PC-9 (cell line): ENCODE results near the gene ACMSD.

Experiments used
- EZH2 ChIP-seq: fragments of 200-600 bp; sonication (generic); IDR thresholded peaks from 2 replicates; pipeline ENCODE4 v1.8.0; 2017; ENCODE audit warnings: antibody characterized with exemption, low read depth
- TF ChIP-seq, protein P1 (sequence below): fragments of 200-600 bp; sonication (generic); conservative IDR thresholded peaks from 2 replicates; pipeline ENCODE4 v1.6.1; 2017; ENCODE audit warnings: mixed run types, antibody characterized with exemption, mild to moderate bottlenecking, moderate library complexity

DNA sequence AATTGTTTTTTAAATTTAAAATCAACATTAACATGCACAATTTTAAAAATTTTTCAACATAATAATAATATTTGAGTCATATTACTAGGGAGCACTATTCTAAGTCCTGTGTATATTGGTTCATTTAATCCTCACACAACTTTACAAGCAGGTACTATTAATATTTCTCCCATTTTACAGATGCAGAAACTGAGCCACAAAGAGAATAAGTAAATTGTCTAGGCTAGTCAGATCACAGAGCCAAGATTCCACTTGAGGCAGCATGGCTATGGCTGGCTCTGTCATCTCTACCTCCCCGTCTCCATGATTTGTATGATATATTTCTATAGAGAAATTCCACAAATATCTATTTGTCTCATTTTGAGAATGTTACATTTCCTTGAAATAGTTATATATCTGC, 95.3 kb downstream of the ACMSD start:
- TF ChIP-seq, protein P1, sequence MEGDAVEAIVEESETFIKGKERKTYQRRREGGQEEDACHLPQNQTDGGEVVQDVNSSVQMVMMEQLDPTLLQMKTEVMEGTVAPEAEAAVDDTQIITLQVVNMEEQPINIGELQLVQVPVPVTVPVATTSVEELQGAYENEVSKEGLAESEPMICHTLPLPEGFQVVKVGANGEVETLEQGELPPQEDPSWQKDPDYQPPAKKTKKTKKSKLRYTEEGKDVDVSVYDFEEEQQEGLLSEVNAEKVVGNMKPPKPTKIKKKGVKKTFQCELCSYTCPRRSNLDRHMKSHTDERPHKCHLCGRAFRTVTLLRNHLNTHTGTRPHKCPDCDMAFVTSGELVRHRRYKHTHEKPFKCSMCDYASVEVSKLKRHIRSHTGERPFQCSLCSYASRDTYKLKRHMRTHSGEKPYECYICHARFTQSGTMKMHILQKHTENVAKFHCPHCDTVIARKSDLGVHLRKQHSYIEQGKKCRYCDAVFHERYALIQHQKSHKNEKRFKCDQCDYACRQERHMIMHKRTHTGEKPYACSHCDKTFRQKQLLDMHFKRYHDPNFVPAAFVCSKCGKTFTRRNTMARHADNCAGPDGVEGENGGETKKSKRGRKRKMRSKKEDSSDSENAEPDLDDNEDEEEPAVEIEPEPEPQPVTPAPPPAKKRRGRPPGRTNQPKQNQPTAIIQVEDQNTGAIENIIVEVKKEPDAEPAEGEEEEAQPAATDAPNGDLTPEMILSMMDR, result no peak
- no peak for TF ChIP-seq EZH2
